ENCODE measurements around the gene CCDC148.

DNA sequence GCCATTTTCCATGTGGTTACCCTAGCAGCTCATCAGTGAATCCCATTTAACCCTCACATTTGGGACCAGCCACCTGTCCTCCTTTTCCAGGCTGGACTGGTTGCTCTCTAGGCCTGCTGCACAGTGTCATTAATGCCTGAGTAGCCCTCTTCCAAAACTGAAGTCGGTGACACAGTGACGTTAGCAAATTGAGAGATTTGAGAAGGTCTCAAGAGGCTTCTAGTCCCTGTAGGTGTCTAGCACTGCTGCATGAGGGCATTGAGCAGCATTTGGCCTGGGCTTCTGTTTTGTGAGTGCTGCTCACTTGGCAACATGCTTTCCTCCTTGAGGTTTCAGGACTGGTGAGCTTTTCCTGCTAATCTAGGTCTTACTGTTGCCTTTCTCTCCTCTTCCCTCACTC, 36.9 kb upstream of the CCDC148 start:
- TF ChIP-seq YY1 (IDR thresholded peaks at IDR 0.05; ENCODE audit: insufficient read depth, insufficient read length) (no peak), ZNF274 (IDR thresholded peaks at IDR 0.05; ENCODE audit: low read depth, low read length) (no peak)
